Activated gamma-delta T cell treated with anti-CD3 and anti-CD28 coated beads, Interleukin-2, amount 50 U/mL, for 16 hours (primary cell): ENCODE results near the gene JTB.

ENCODE experiments used
- DNase-seq: peaks from one replicate; pipeline ENCODE4 v3.0.0-alpha.2; 2020; ENCODE audit warnings: low read depth

JTB gene

DNA sequence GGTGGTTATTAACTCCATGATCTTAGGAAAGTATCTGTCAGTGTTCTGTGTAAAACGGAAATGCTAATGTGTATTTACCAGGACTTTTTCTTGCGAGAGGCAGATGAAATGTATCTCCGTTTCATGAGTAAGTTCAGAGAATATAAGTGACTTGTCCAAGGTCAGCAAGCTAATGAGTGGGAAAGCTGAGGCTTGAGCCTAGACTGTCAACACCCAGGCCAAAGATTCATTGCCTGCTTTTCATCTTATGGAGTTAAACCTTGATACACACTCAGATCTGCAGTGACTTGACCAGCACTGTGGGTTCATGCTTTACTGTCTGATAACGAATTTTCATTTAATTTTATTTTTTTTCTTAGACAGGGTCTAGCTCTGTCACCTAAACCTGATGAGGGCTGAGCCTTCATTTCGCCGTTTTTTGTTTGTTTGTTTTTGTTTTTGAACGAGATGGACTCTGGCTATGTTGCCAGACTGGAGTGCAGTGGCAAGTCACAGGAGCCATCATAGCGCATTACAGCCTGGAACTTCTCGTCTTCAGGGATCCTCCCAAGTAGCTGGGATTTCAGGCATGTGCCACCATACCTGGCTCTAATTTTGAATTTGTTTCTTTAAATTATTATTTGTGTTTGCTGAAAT, 918 bp upstream of the JTB start:
- no peak for DNase-seq

- no peak for DNase-seq
These were observed 640 bp downstream of the JTB start for GRCh38 chr1:153976819-153977249.

- no peak for DNase-seq
These were observed 3.9 kb downstream of the JTB start for GRCh38 chr1:153973525-153973924.

- no peak for DNase-seq
These were observed 4.4 kb downstream of the JTB start for GRCh38 chr1:153973071-153973470.

DNA sequence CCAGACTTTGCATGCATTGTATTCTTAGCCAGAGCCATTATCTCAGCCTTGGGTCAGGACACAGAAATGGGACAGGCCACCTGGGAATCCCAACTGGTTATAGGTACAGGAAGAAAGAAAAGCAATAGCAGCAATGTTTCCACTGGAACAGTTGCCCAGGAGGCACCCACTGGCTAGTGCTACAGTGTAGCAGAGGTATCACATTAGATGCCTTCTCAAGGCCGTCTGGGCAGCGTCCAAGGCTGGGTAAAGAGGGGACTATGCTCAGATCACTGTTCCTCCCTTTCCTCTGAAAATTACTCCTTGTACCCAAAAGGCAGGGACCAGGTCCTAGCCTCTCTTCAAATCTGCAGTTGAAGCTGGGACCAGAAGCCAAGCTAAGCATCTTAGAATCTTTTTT, 7.1 kb downstream of the JTB start:
- no peak for DNase-seq

DNA sequence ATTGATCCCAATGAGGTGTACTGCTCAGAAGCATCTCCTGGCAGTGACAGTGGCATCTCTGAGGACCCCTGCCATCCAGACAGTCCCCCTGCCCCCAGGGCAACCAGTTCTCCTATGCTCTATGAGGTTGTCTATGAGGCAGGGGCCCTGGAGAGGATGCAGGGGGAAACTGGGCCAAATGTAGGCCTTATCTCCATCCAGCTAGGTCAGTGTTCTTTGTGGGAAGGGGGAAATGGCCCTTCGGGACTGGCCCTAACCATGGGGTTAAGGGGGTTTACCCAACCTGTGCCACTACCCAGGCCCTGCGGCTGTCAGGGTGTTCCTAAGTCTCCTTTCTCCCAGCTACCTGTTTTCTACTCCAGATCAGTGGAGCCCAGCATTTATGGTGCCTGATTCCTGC, 8.5 kb downstream of the JTB start:
- no peak for DNase-seq

- no peak for DNase-seq
These were observed 9.1 kb downstream of the JTB start for GRCh38 chr1:153968408-153968807.

DNA sequence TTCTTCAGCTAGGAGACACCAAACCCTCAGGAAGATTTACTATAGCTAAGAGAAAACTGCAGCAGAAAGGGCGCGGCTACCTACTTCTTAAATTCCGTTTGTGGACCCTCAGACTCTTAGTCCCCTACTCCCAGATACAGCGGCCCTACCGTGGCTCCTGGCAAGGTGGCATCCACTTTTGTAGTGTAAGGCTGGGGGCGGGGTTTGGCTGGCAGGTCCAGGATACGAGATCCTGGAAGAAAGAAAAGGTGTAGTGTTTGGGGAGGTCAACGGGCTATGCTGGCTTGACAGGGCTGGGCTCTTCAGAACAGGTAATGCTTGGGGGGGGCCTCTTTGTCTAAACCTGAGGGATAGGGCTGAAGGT, 9.5 kb downstream of the JTB start:
- no peak for DNase-seq

- DNase-seq, result peak; percentile 80
These were observed 10.1 kb downstream of the JTB start, which contains the start of gene CREB3L4 for GRCh38 chr1:153967107-153967999. Gene CREB3L4 (plus strand): TSS chr1:153967902. CDS start chr1:153968526, 624 bp downstream.

GRCh38 chr1:153963850-153964331, 13.6 kb downstream of the JTB start:
- no peak for DNase-seq

DNA sequence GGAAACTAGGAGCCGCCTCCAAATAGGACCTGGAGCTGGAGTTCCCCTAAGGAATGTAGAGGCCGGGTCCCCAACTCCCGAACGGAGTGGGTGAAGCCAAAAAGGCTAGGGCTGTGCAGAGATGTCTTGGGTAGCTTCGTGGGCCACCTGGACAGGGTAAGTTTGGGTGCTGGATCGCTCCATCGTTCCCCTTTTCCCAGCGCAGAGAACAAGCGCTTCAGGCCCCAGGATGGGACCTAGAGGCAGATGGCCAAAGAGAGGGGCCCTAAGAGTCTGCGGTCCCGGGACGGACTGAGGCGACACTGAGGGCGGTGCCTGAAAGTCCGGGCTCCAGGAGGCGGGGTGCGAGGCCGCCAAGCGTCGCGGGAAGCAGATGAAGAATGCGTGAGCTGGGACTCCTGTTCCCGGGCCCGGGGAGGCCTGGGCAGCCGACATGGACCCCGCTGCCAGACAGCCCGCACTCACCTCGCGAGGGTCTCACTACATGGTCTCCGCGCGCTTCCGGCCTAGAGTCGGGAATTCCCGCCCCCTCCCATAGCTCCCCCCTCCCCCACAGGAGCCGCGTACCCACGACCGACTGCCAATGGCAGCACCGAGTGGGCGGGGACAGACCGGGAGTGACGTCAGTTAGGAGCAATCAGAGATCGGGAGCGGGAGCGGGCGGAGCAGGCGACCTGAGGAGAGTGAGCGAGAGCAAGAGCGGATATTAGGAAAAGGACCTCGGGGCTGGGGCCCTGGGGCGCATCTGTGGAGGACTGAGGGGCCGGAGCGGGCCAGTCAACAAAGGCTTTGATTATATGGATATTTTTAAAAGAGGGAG, 14.2 kb downstream of the JTB start, which contains the start of gene SLC39A1:
Gene SLC39A1 (minus strand): TSS at position 508 of the 820 bp plus-strand sequence. CDS start 822 bp downstream, outside the sequence.
- peak; percentile 83 for DNase-seq

DNA sequence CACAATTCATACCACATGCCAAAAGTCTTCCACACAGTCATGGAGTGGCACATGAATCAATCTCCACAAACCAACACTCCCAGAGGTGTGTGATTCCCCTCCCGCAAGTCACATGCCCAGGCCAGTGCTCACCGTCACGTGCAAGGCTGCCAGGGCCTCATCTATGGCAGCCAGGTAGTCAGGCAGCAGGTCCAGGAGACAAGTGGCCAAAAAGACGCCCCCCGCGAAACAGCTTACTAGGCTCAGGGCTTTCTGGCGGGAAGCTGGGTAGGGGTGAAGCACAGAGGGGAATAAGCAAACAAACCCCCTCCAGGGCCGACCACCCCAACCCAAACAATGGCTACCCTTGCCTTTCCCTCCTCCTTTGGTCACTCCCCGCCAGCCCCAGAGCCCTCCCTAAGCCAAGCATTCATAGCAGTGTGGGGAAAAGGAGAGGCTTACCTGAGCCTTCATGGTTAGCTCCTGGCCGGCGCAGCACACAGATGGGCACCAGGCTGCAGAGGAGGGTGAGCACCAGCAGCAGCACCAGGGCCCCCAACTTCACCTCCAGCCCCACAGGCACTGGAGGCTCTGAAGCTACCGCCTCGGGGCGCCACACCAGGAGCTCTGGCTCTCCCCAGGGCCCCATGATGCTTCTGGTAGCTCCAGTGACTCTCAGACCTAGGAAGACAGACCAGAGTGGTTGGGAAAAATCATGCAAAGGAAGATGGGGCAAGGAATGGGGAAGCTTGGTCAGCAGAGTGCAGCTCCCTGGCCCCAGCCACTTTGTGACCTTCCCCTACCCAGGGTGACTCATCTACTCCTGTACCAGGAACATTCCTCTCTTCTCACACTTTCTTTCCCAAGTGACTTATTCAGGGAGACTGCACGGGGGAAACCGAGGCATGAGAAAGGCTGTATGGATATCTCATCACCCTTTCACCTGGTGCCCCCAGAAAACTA, 15.1 kb downstream of the JTB start:
- DNase-seq, result no peak

- no peak for DNase-seq
These were observed 16.1 kb downstream of the JTB start for GRCh38 chr1:153961421-153961820.

DNA sequence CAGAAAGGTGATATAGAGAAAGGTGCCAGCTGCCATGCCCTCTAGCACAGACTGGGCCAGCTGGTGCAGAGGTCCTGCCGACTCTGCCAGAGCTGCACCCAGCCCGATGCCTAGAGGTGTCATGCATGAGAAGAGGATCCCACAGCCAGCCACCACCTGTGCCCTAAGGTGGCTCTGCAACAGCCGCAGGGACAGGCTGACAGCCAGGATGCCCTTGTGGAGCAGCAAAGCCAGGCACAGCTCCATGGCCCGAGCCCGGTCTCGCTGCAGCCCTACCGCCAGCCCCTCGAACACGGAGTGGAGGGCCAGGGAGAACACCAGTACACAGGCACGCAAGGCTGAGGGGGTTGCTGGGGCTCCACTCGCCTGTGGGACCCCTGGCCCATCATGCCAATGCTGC, 17.3 kb downstream of the JTB start:
- no peak for DNase-seq

DNA sequence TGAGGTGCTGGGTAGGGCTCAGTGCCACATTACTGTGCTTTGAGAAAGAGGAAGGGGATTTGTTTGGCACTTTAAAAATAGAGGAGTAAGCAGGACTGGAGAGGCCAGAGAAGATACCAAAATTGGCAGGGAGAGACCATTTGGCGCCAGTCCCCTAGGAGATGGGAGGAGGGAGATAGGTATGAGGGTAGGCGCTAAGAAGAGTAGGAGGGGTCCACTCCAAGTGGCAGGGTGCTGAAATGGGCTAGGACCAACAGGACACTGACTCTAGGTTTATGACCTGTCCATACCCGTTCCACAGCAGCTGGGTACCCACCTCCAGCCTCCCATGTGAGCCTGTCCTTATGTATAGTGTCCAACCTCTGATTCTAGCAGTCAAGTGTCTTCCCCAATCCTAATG, 18.0 kb downstream of the JTB start:
- DNase-seq, result no peak

DNA sequence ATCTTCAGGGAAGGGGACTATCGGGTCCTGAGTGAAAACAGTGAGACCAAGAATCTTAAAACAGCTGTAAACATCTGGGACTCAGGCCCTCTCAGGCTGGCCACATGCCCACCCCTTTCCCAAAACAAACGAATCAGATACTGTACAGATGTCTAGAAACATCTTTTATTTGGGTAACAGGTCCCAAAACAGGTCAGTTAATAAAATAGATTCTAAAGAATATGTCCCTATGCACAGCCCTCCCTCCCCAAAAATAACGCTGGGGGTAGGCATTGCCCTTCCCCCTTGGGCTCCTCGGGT, 18.6 kb downstream of the JTB start:
- DNase-seq, result no peak

- peak; percentile 94 for DNase-seq
These were observed 19.1 kb downstream of the JTB start, which contains the start of gene CRTC2 for GRCh38 chr1:153958111-153958960. Gene CRTC2 (minus strand): TSS chr1:153958612. CDS start chr1:153958497, 115 bp downstream.

GRCh38 chr1:153957744-153958110, 19.7 kb downstream of the JTB start:
- DNase-seq, result peak; percentile 11

GRCh38 chr1:153956997-153957715, 20.3 kb downstream of the JTB start:
- DNase-seq, result no peak

DNA sequence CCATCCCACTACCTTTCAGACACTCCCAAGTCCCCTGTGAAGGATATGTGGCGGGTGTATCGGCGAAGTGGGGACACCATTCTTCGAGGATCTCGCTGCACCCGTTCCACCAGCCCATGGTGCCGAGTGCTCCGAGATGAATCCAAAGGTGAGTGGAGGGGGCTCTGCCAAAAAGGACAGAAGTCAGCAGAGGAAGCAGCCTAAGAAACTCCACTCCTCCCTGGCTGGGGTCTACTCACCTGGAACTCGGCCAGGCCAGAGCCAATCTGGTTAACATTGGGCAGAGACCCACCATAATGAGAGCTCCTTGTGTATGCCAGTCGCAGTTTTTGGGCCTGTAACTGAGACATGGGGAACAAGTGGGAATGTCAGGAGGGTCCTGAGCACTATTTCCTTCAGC, 22.6 kb downstream of the JTB start:
- DNase-seq, result no peak
